Activated naive CD4-positive, alpha-beta T cell treated with Interleukin-2 at 50 U/mL for 16 hours (primary cell): ENCODE data around the gene ADAM12.

Source experiments
- DNase-seq: peaks from one replicate; pipeline ENCODE4 v3.0.0-alpha.2; 2020

The ADAM12 gene

DNA sequence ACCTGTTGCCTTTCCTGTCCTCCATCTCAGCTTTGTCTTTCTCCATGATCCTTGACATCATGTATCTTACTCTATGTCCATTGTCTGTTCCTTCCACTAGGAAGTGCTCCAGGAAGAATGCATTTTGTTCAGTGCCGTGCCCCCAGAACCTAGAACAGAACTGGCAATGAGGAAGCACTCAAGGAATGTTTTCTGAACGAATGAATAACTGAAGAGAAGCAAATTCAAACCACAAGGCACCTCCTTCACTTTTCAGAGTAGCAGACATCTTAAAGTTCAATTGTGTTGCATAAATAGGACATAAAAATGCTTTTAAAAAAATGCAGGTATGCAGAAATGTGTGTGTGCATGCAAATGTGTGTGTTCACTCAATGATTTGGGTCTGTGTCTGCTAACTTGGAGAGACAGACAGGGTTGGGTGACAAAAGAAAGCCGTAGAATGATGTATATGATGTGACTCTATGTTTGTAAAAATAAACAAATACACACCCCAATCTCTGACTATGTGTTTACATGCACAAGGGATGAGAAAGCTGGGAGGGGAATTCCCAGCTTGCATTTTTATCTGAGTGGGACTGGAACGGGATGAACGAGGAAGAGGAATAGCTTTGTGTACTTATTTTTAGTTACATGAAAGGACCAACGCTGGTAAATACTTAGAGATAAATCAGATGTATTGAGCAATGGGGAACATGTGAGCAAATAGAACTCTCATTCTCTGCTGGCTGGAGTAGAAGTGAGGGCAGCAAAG lies 254.2 kb downstream of the ADAM12 start:
- DNase-seq, result no peak

- DNase-seq, result no peak
Measured at GRCh38 chr10:126133082-126133620, 255.1 kb downstream of the ADAM12 start.

DNA sequence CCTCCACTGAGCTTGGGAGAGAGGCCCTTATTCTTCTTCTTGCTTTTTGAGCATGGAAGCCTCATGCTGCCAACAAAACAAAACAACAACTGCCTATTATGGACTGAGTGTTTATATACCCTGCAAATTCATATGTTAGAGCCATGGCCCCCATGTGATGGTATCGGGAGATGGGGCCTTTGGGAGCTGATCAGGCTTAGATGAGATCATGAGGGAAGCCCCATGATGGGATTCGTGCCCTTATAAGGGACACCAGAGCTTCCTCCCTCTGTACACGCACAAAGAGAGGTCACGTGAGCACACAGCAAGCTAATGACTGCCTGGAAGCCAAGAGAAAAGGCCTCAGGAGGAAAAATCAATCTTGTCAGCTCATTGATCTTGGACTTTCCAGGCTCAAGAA lies 256.9 kb downstream of the ADAM12 start:
- no peak for DNase-seq

- no peak for DNase-seq
Measured at GRCh38 chr10:126130271-126130710, 258.0 kb downstream of the ADAM12 start.

GRCh38 chr10:126129026-126129425 lies 259.3 kb downstream of the ADAM12 start:
- DNase-seq, result no peak

DNA sequence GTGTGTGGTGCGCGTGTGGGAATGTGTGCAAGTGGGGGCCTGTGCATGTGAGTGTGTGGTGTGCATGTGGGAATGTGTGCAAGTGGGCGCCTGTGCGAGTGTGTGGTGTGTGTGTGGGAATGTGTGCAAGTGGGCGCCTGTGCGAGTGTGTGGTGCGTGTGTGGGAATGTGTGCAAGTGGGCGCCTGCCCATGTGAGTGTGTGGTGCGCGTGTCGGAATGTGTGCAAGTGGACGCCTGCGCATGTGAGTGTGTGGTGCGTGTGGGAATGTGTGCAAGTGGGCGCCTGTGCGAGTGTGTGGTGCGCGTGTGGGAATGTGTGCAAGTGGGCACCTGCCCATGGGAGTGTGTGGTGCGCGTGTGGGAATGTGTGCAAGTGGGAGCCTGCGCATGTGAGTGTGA lies 259.7 kb downstream of the ADAM12 start:
- DNase-seq, result no peak

DNA sequence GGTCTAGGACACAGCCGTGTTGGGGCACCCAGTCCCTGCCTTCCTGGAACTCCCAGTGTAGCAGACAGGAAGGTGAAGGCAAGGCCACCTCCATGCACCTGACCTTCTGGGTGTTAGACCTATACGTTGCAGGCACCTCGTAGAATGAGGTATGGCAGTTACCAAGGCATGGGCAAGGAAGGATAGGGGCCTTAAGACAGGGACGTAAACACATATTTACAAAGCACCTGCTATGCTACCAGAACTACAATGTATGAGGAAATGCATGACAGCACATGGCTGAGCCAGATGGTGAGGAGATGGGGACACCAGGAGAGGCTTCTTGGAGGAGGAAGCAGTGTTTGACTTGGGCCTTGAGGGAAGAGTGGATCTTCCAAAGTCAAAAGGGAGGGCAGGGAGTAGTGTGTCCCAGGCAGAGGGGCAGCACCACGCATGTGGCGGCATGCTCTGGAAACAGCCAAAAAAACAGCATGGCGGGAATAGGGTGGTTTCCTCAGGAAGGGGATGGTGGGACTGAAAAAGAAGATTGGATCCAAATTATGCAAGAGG lies 260.7 kb downstream of the ADAM12 start:
- no peak for DNase-seq

GRCh38 chr10:126126866-126127265 lies 261.4 kb downstream of the ADAM12 start:
- no peak for DNase-seq

DNA sequence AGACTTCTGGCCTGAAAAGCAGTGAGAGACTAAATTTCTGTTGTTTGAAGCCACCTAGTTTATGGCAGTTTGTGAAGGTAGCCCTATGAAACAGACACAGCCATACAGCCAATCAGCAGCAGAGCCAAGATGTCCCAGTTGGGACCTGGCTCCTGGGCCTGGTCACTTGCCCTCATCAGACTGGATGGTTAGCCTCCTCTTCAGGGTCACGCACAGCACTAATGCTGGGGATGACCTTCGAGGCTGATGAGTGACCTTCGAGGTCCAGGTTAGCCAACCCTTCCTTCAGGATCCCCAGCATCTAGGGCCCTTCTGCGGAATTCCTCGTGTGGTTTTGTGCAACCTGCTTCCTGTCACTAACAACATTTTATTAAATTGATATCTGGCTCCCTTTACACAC lies 262.3 kb downstream of the ADAM12 start:
- no peak for DNase-seq

- no peak for DNase-seq
Measured at GRCh38 chr10:126124668-126125349, 263.5 kb downstream of the ADAM12 start.

DNA sequence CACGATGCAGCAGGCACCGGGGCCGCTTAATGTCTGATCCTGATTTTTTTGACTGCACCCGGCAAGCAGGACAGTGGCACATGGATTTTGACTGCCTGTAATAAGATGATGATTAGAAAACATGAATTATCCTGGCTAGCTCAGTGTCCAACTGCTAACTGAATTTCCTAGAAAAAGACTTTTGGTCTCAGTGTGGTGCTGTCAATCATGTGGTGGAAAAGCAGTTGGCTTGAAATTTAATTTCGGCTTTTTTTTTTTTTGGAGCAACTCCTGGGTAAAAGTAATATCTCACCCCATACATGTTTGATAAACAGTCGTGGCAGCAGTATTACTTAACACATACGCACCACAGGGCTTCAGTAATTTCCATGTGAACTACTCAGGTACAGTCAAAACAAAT lies 264.2 kb downstream of the ADAM12 start:
- DNase-seq, result no peak

DNA sequence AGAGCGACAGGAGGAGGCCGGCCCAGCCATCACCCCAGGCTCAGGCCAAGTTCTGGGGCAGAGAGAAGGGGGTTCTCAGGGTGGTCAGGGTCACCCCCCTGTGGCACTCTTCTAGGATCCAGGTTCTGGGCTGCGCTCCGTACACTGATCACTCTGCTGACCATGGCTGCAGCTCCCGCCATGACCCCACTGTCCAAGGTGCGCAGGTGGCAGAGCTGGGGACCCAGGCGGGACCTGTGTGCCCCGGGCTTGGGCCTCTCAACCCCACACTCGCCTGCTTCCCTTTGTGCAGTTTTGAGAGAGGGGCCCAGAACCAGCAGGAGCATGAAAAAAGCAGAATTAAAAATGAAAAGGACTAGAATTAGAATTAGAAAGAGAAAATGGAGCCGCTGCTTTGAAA lies 264.8 kb downstream of the ADAM12 start:
- DNase-seq, result no peak

DNA sequence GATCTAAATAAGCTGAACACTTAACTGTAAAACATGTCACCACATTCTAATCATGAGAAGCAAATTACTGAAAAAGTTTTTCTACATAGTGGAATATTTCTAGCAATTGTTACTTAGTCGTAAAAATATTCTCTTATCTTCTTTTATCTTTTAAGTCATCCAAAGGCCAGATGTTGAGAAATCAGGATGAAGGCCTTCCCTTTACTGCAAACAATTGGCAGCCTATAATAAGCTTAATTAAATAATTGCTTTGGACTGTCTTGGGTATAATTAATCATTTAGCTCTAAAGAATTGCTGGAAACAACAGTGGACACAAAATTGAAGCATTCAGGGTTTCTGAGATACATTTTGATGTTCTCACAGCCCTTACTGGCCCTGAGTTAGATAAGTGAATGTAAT lies 265.4 kb downstream of the ADAM12 start:
- DNase-seq, result no peak

DNA sequence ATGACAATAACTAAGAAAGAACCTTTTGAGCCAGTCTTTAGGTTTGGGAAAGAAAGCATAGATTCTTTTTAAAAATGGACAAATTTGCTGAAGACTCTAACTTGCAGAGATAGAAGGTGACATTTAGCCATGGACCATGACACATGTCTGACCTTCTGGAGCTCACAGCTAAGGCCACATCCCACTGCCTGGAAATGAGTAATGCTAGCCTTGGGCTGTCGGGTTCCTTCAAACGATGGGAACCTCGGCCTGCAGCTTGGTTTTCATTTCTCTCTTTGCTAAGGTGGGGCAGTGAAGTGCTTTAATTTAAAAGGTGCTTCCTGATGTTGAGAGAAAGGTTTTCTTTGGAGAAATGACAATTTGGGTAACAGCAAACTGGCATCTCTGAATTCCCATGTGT lies 268.7 kb downstream of the ADAM12 start:
- no peak for DNase-seq

DNA sequence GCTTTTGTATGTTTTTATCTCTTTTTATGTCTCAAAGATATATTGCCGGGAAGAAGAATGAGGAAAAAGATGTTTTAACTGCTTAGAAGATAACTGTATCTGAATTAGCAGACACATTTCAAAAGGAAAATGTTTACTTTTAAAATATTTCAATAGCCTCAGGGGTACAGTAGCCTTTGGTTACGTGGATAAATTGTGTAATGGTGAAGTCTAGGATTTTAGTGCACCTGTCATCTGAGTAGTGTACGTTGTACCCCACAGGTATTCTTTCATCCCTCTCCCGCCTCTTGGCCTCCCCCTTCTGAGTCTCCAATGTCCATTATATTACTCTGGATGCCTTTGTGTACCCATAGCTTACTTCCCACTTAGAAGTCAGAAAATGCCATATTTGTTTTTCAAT lies 269.8 kb downstream of the ADAM12 start:
- no peak for DNase-seq

- no peak for DNase-seq
Measured at GRCh38 chr10:126117196-126117595, 271.1 kb downstream of the ADAM12 start.

GRCh38 chr10:126115886-126116285 lies 272.4 kb downstream of the ADAM12 start:
- no peak for DNase-seq

- DNase-seq, result no peak
Measured at GRCh38 chr10:126114884-126115555, 273.3 kb downstream of the ADAM12 start.

GRCh38 chr10:126111516-126111915 lies 276.8 kb downstream of the ADAM12 start:
- DNase-seq, result no peak

DNA sequence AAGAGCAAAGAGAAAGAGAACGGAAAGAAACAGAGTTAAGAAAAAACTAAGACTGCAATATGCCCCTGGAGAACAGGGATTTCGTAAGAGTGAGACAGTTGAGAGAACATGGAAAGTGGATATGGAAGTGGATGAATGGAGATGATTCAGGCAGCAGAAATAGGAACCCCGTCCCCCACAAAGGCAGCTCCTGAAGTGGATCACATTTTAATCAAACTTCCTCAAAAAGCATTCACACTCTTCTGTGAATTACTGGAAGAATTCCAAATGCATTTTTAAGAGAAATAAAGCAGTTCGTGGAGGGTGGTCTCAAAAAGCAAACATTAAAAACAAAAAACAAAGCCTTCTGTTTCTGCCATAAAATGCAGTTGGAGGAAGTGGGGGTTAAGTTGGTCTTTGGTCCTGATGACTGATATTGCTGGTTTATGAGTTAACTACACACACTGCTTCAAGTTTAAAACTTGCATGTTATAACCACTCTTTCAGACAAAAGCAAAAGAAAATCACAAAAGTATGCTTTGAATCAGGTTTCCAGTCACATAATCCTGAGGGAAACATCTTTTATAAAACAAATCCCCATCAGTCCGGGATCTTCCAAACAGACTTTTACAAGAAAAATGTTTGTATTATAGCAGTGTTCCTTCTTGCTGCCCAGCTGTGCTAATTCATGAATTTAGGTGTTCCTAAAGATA lies 277.6 kb downstream of the ADAM12 start:
- no peak for DNase-seq

DNA sequence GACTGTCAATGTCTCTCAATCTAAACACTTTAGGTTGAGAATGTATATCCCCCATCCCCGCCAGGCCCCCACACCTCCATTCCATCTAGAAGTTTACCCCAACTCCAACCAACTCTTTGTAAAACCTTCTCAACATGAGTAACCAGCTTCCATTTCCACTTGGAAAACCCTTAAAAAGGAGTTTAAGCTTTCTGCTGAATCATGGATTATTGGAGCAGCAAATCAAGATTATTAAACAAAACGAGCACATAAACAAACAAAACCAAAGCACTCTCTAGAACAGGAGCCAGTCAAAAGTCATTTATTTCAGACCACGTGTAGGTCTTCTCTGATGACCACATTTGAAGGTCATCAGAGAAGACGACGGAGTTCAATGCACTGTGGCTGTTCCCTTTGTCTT lies 278.4 kb downstream of the ADAM12 start:
- DNase-seq, result no peak

DNA sequence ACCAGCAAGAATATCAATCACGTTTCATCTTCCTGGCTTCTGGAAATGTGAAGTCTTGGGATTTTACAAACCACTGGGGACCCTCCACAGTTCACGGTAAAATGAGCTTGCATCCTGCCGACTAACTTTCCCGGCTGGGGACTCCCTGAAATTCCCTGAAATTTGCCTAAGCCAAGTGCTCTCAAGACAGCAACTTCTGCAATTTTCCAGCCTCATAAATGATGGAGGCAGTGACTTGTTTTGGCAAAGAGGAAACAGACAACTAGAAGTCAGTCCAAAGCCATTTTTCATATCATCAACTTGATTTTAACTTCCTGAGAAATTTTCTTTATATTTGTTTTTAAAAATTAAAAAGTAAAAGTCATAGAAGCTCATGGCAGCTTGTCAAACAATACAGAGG lies 279.6 kb downstream of the ADAM12 start:
- no peak for DNase-seq

DNA sequence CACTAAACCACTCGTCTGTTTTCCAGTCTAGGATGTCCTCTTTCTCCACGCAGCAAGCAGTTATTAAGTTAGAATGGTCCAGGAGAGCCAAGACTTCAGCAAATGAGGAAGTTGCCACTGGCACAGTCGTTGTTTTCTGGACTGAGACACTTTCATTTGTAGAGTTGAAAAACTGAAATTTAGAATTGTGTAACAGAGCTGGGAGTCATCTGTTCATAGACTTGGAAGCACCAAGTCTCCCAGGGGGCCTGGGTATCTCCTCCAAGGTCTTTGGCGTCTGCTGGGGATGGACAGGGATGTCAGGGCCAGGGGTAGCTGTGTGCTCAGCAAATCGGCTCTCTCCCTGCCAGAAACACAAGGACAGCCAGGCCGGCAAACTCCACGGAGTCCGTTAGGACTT lies 283.5 kb downstream of the ADAM12 start:
- DNase-seq, result no peak
